ENCODE data around the gene TSSC4. TPM values are rescaled to one million over a fixed set of nuclear protein-coding genes. Genes with fewer than 3 reads are reported as not detected.

TSSC4 gene
- total and polyA plus RNA-seq, 2 of the 13 experiments (the other 11 are each of a cell fraction or from before 2014, with no cell fraction given), result 16.2 to 58.6 TPM

DNA sequence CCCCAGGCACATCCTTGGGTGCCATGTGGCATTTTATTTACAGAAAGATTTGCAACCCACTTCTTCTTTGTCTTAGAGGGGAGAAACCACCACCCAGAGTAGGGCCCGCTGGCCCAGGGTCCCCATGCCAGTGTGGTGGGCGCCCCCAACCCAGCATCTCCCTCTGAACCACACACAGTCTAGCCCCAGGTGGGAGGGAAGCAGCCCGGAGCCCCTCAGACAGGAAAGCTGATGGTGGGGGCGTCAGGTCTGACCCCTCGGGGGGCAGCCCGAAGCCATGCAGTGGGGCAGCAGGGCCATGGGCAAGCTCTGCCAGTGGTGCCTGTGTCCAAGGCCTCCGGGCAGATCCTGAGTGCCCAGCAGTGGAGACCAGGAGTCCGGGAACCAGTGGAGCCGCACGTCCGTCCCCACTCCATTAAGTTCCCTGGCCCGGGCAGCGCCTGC lies 32.1 kb downstream of the TSSC4 start:
- FAIRE-seq, result no peak

More for the DNA sequence above, 32.1 kb downstream of the TSSC4 start:
- ATAC-seq (no peak), DNase-seq (ENCODE audit: low spot score) (no peak)
- intact Hi-C loops (cut with micrococcal nuclease; ENCODE audit: unreplicated experiment) (no loop called here), in situ Hi-C loops (cut with HindIII; ENCODE audit: extremely low pct_ligation_motif_present, low pct_unique_long_range_greater_than_20kb) (loop anchor here (5.0 kb wide), 1 partner anchor 465 kb away; no protein-coding TSS in a partner anchor)
- no TSS peak for BruUV-seq (replicated peaks)
- WGBS (ENCODE audit: low lambda C conversion rate), result 0% methylated on average over 2 of the region's 13 CpGs
- POLR2A ChIA-PET, result no interaction called here
- CTCF ChIA-PET (ENCODE audit: low intra/inter-chr PET ratio, low total read pairs), result no interaction called here
- H3K27me3 ChIP-seq (ENCODE audit: control insufficient read depth in 1 of 2, insufficient read depth in 2 of 2, low read length in 2 of 2), result peaks cover 10 to 61% of the 10 kb centered on the region in 2 experiments; a peak in 4 of 5 replicates
- no peak overlapping the region for H2AFZ ChIP-seq (ENCODE audit: low read length)
- no peak overlapping the region for H3K27ac ChIP-seq (ENCODE audit: extremely low read length, insufficient read depth, low read length)
- H3K4me1 ChIP-seq (ENCODE audit: insufficient read depth, low read length), result no peaks in the 10 kb centered on the region
- no peaks in the 10 kb centered on the region for H3K9me3 ChIP-seq (ENCODE audit: low read length)
- no peaks in the 10 kb centered on the region for H3K36me3 ChIP-seq (replicated peaks in 1 of 2; ENCODE audit: control insufficient read depth in 1 of 2, insufficient read depth in 2 of 2, low read length in 2 of 2)
- no peak overlapping the region for H3K9ac ChIP-seq (ENCODE audit: insufficient read depth, low read depth, low read length)
- no peaks in the 10 kb centered on the region for H4K20me1 ChIP-seq (ENCODE audit: insufficient read depth, low read length)
- TF ChIP-seq ZNF224 (CRISPR knock-in tag; IDR thresholded peaks at IDR 0.05), result no peak
- TF ChIP-seq MBD4 (IDR thresholded peaks at IDR 0.05; ENCODE audit: borderline replicate concordance, low read length), result no peak
- no peak for TF ChIP-seq NR2F6 (IDR thresholded peaks at IDR 0.05)
- no peak for TF ChIP-seq NR2F6 (CRISPR knock-in tag; IDR thresholded peaks at IDR 0.05)
- no peak for TF ChIP-seq NR2F1 (CRISPR knock-in tag; IDR thresholded peaks at IDR 0.05)
- TF ChIP-seq, protein P1, sequence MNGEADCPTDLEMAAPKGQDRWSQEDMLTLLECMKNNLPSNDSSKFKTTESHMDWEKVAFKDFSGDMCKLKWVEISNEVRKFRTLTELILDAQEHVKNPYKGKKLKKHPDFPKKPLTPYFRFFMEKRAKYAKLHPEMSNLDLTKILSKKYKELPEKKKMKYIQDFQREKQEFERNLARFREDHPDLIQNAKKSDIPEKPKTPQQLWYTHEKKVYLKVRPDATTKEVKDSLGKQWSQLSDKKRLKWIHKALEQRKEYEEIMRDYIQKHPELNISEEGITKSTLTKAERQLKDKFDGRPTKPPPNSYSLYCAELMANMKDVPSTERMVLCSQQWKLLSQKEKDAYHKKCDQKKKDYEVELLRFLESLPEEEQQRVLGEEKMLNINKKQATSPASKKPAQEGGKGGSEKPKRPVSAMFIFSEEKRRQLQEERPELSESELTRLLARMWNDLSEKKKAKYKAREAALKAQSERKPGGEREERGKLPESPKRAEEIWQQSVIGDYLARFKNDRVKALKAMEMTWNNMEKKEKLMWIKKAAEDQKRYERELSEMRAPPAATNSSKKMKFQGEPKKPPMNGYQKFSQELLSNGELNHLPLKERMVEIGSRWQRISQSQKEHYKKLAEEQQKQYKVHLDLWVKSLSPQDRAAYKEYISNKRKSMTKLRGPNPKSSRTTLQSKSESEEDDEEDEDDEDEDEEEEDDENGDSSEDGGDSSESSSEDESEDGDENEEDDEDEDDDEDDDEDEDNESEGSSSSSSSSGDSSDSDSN (CRISPR knock-in tag; IDR thresholded peaks at IDR 0.05), result no peak
- TF ChIP-seq NPAS2 (CRISPR knock-in tag; IDR thresholded peaks at IDR 0.05; ENCODE audit: borderline replicate concordance), result no peak
- TF ChIP-seq, protein P2, sequence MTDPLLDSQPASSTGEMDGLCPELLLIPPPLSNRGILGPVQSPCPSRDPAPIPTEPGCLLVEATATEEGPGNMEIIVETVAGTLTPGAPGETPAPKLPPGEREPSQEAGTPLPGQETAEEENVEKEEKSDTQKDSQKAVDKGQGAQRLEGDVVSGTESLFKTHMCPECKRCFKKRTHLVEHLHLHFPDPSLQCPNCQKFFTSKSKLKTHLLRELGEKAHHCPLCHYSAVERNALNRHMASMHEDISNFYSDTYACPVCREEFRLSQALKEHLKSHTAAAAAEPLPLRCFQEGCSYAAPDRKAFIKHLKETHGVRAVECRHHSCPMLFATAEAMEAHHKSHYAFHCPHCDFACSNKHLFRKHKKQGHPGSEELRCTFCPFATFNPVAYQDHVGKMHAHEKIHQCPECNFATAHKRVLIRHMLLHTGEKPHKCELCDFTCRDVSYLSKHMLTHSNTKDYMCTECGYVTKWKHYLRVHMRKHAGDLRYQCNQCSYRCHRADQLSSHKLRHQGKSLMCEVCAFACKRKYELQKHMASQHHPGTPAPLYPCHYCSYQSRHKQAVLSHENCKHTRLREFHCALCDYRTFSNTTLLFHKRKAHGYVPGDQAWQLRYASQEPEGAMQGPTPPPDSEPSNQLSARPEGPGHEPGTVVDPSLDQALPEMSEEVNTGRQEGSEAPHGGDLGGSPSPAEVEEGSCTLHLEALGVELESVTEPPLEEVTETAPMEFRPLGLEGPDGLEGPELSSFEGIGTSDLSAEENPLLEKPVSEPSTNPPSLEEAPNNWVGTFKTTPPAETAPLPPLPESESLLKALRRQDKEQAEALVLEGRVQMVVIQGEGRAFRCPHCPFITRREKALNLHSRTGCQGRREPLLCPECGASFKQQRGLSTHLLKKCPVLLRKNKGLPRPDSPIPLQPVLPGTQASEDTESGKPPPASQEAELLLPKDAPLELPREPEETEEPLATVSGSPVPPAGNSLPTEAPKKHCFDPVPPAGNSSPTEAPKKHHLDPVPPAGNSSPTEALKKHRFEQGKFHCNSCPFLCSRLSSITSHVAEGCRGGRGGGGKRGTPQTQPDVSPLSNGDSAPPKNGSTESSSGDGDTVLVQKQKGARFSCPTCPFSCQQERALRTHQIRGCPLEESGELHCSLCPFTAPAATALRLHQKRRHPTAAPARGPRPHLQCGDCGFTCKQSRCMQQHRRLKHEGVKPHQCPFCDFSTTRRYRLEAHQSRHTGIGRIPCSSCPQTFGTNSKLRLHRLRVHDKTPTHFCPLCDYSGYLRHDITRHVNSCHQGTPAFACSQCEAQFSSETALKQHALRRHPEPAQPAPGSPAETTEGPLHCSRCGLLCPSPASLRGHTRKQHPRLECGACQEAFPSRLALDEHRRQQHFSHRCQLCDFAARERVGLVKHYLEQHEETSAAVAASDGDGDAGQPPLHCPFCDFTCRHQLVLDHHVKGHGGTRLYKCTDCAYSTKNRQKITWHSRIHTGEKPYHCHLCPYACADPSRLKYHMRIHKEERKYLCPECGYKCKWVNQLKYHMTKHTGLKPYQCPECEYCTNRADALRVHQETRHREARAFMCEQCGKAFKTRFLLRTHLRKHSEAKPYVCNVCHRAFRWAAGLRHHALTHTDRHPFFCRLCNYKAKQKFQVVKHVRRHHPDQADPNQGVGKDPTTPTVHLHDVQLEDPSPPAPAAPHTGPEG (CRISPR knock-in tag; IDR thresholded peaks at IDR 0.05), result no peak
- TF ChIP-seq, protein P3, sequence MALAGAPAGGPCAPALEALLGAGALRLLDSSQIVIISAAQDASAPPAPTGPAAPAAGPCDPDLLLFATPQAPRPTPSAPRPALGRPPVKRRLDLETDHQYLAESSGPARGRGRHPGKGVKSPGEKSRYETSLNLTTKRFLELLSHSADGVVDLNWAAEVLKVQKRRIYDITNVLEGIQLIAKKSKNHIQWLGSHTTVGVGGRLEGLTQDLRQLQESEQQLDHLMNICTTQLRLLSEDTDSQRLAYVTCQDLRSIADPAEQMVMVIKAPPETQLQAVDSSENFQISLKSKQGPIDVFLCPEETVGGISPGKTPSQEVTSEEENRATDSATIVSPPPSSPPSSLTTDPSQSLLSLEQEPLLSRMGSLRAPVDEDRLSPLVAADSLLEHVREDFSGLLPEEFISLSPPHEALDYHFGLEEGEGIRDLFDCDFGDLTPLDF (CRISPR knock-in tag; IDR thresholded peaks at IDR 0.05), result no peak
- TF ChIP-seq, protein P4, sequence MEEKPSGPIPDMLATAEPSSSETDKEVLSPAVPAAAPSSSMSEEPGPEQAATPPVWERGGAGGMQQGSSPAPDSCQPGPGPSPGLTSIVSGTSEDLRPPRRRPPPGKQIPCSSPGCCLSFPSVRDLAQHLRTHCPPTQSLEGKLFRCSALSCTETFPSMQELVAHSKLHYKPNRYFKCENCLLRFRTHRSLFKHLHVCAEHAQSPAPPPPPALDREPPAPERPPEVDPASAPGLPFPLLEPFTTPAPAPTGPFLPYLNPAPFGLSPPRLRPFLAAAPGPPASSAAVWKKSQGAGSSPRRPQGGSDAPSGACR (CRISPR knock-in tag; IDR thresholded peaks at IDR 0.05), result no peak
- TF ChIP-seq ZNF790 (CRISPR knock-in tag; IDR thresholded peaks at IDR 0.05; ENCODE audit: borderline replicate concordance), result no peak
- no peak for TF ChIP-seq THAP11 (CRISPR knock-in tag; IDR thresholded peaks at IDR 0.05)
- H3K4me3 ChIP-seq (replicated peaks in 1 of 3; ENCODE audit: insufficient read depth in 1 of 3, low read depth in 2 of 3, low read length in 3 of 3), result no peak overlapping the region
- no peak overlapping the region for H3K4me2 ChIP-seq (ENCODE audit: low read depth, low read length)
- no peaks in the 10 kb centered on the region for H3K79me2 ChIP-seq (ENCODE audit: insufficient read depth, low read length)

All from HepG2 (cell line).